K562 (cell line): Measurements from ENCODE around the gene MACF1. TPM values are rescaled to one million over a fixed set of nuclear protein-coding genes. Genes with fewer than 3 reads are reported as not detected.

Experiments
- ATAC-seq: fragments of 200-7000 bp; cut with Tn5 transposase; 3 replicates; pipeline ENCODE4 v1.9.1; 2020; ENCODE audit warnings: moderate library complexity
- BruUV-seq: library from RNA; stranded (reverse); fragments of 400-500 nt; replicated peaks from 2 replicates; lab custom pipeline; 2021; lab: Mats Ljungman, UMichigan
- CTCF ChIA-PET: fragments of 300-600 bp; formaldehyde crosslinking; extraction: SDS; loops from one replicate; lab custom pipeline; 2021; ENCODE audit warnings: low intra/inter-chr PET ratio; lab: Yijun Ruan, JAX
- POLR2A ChIA-PET: fragments of 300-600, 350-650 bp; sonication (Branson Sonifier 250); formaldehyde crosslinking; extraction: SDS; loops from one replicate; lab custom pipeline; 2021; ENCODE audit warnings: antibody characterized with exemption, inconsistent platforms; lab: Yijun Ruan, JAX
- DNase-seq, 4 experiments: peaks; one replicate each; pipeline versions ENCODE4 v3.0.0 to v3.0.0-alpha.2; 2011 to 2018; ENCODE audit warnings: low spot score in 3 of 4, mixed read lengths in 3 of 4; ENCODE audit errors: extremely low read depth in 1 of 4
- FAIRE-seq: peaks from 2 replicates; lab custom pipeline; 2011; peaks lifted over from hg19 to GRCh38; lab: Jason Lieb, UNC
- H2AFZ ChIP-seq: 2 replicates; pipeline ENCODE4 v1.6.0; 2011; ENCODE audit warnings: low read depth, low read length, control low read depth, inconsistent platforms
- H3K27ac ChIP-seq: fragments of 200-600 bp; 3 replicates; pipeline ENCODE4 v1.8.0; 2011; ENCODE audit warnings: low read depth, mild to moderate bottlenecking, control low read depth, inconsistent platforms, low read length, moderate library complexity, mixed read lengths; ENCODE audit errors: extremely low read depth
- H3K27me3 ChIP-seq, 2 experiments: fragments of 300-600 bp in 1 of 2; 2 replicates in 1 of 2; 3 replicates in 1 of 2; pipeline versions ENCODE4 v1.6.0 to v1.8.0; 2011; ENCODE audit warnings: inconsistent platforms in 2 of 2, low read length in 2 of 2, mild to moderate bottlenecking in 1 of 2, mixed read lengths in 1 of 2, moderate library complexity in 1 of 2; ENCODE audit not compliant: control insufficient read depth in 2 of 2, insufficient read depth in 2 of 2
- H3K36me3 ChIP-seq: fragments of 300-600 bp; 3 replicates; pipeline ENCODE4 v1.8.0; 2011; ENCODE audit warnings: mild to moderate bottlenecking, low read length, inconsistent platforms; ENCODE audit not compliant: control insufficient read depth, insufficient read depth
- H3K4me1 ChIP-seq, 2 experiments: fragments of 200-600 bp in 1 of 2; replicated peaks in 1 of 2; 2 replicates in 1 of 2; 3 replicates in 1 of 2; pipeline versions ENCODE4 v1.5.1 to v1.8.0; 2011; ENCODE audit warnings: inconsistent platforms in 2 of 2, low read length in 2 of 2, mild to moderate bottlenecking in 1 of 2, mixed read lengths in 1 of 2, moderate library complexity in 1 of 2; ENCODE audit not compliant: control insufficient read depth in 2 of 2, insufficient read depth in 2 of 2
- H3K4me2 ChIP-seq: 2 replicates; pipeline ENCODE4 v1.6.1; 2011; ENCODE audit warnings: low read length, control low read depth, inconsistent platforms, mixed read lengths; ENCODE audit not compliant: insufficient read depth
- H3K4me3 ChIP-seq: fragments of 200-600 bp; sonication (generic), shearing (Covaris generic); 2 replicates; pipeline ENCODE4 v1.5.1; 2016; ENCODE audit warnings: control low read depth, inconsistent platforms
- H3K79me2 ChIP-seq: fragments of 200-600 bp; 3 replicates; pipeline ENCODE4 v1.8.0; 2011; ENCODE audit warnings: low read length, inconsistent platforms; ENCODE audit not compliant: control insufficient read depth, insufficient read depth
- H3K9ac ChIP-seq, 2 experiments: 2 replicates each; pipeline versions ENCODE4 v1.6.0 to v1.6.1; 2011; ENCODE audit warnings: low read depth in 2 of 2, low read length in 2 of 2, control low read depth in 1 of 2, inconsistent platforms in 1 of 2, mild to moderate bottlenecking in 1 of 2, mixed read lengths in 1 of 2; ENCODE audit not compliant: insufficient read depth in 1 of 2
- H3K9me1 ChIP-seq: one replicate; pipeline ENCODE4 v1.6.0; 2011; ENCODE audit warnings: inconsistent platforms, mild to moderate bottlenecking, low read length, moderate library complexity; ENCODE audit not compliant: control insufficient read depth, insufficient read depth
- H3K9me3 ChIP-seq: replicated peaks from 2 replicates; pipeline ENCODE4 v1.5.1; 2011; ENCODE audit warnings: low read depth, low read length, inconsistent platforms; ENCODE audit not compliant: control insufficient read depth, insufficient read depth
- H4K20me1 ChIP-seq: replicated peaks from 2 replicates; pipeline ENCODE4 v1.6.1; 2011; ENCODE audit warnings: low read length, inconsistent platforms, mixed read lengths; ENCODE audit not compliant: control insufficient read depth, insufficient read depth
- ARID3A ChIP-seq: IDR thresholded peaks from 2 replicates; pipeline ENCODE4 v1.6.1; 2012; ENCODE audit warnings: low read depth, low read length, improper control_type of control experiment, borderline replicate concordance
- BMI1 ChIP-seq: fragments of 150-350 bp; IDR thresholded peaks from 2 replicates; pipeline ENCODE4 v1.6.1; 2014; ENCODE audit warnings: low read length
- DNMT1 ChIP-seq: fragments of 450-650 bp; IDR thresholded peaks from 2 replicates; pipeline ENCODE4 v1.6.1; 2016; ENCODE audit warnings: antibody characterized with exemption, mild to moderate bottlenecking
- GTF2A2 ChIP-seq: IDR thresholded peaks from 2 replicates; pipeline ENCODE4 v1.6.1; 2016; ENCODE audit warnings: mild to moderate bottlenecking, missing genetic modification characterization, missing compliant biosample characterization
- GTF2B ChIP-seq: IDR thresholded peaks from 2 replicates; pipeline ENCODE4 v1.6.1; 2011; ENCODE audit not compliant: insufficient read length; ENCODE audit errors: extremely low read depth
- KDM1A ChIP-seq, 2 experiments: fragments of 450-650 bp; IDR thresholded peaks; 2 replicates each; pipeline ENCODE4 v1.6.1; 2016; ENCODE audit warnings: mild to moderate bottlenecking in 2 of 2
- ZBTB43 ChIP-seq: sonication (generic); formaldehyde crosslinking; IDR thresholded peaks from 2 replicates; pipeline ENCODE4 v1.8.0; 2023; ENCODE audit warnings: mild to moderate bottlenecking, missing genetic modification reagents
- ZBTB49 ChIP-seq: sonication (generic); formaldehyde crosslinking; IDR thresholded peaks from 2 replicates; pipeline ENCODE4 v1.8.0; 2022; ENCODE audit warnings: missing genetic modification reagents, mild to moderate bottlenecking, borderline replicate concordance
- ZC3H11A ChIP-seq: IDR thresholded peaks from 2 replicates; pipeline ENCODE4 v1.6.1; 2012; ENCODE audit warnings: low read depth, low read length, improper control_type of control experiment
- ZFPM2 ChIP-seq: fragments of 250-450 bp; sonication (Bioruptor Pico); IDR thresholded peaks from 2 replicates; pipeline ENCODE4 v1.5.1; 2022; ENCODE audit warnings: mild to moderate bottlenecking
- WGBS: fragments of 100-300 bp; shearing (Covaris generic); methylation state at CpG from one replicate; pipeline ENCODE4 v1.1.6; 2016; ENCODE audit warnings: low coverage, mixed read lengths; ENCODE audit not compliant: insufficient coverage; ENCODE audit errors: missing lambda C conversion rate; 5-methylcytosine and 5-hydroxymethylcytosine counted together
- in situ Hi-C: fragments of 300-500 bp; cut with MboI; formaldehyde crosslinking; loops from 4 replicates; pipeline ENCODE4 v1.15.0; 2018; ENCODE audit warnings: inconsistent platforms, mixed read lengths
- intact Hi-C: fragments of 100-400 bp; cut with micrococcal nuclease; formaldehyde crosslinking; loops from 2 replicates; pipeline ENCODE4 v1.14.2; 2022
- polyA plus RNA-seq, 8 experiments: library from polyadenylated mRNA; depleted of rRNA in 4 of 8; stranded (reverse) in 5 of 8; unstranded in 3 of 8; fragments of >200 nt; fragmentation: Nextera tagmentation in 2 of 8; fragmentation: Illumina TruSeq in 1 of 8; extraction: Ambion mirVana in 2 of 8; extraction: Trizol in 1 of 8; gene quantifications; 2 replicates each; pipeline versions ENCODE4 v1.2.1 to v1.2.3, GENCODE V29; 2011 to 2014; ENCODE audit warnings: inconsistent platforms in 1 of 8, missing spikeins in 1 of 8
- total RNA-seq, 7 experiments: library from RNA; depleted of rRNA in 6 of 7; stranded (reverse); fragments of >200 nt in 6 of 7; fragmentation: Illumina TruSeq in 2 of 7; extraction: Trizol in 2 of 7; gene quantifications; 2 replicates each; pipeline versions ENCODE4 v1.2.1 to v1.2.3, GENCODE V29; 2011 to 2021; ENCODE audit warnings: low replicate concordance in 1 of 7

Gene MACF1
- total and polyA plus RNA-seq, 9 of the 15 experiments (the other 6 are each of a cell fraction or from before 2014, with no cell fraction given) = 13.2 to 232 (median 112) TPM

GRCh38 chr1:39435597-39435996 is 231.1 kb downstream of the MACF1 start:
- in situ Hi-C loops = no loop called here
- no peak for DNase-seq
- H3K27me3 ChIP-seq = no peaks in the 10 kb centered on the region
- no peak overlapping the region for H3K4me3 ChIP-seq
- CTCF ChIA-PET = no interaction called here
- no peak for TF ChIP-seq ZFPM2 (CRISPR knock-in tag)
- TF ChIP-seq GTF2B = no peak
- TF ChIP-seq ZBTB49 (CRISPR knock-in tag) = no peak
- no peak for TF ChIP-seq GTF2A2 (tag)
- TF ChIP-seq BMI1 = no peak
- no peak for TF ChIP-seq ZC3H11A
- TF ChIP-seq ZBTB43 (CRISPR knock-in tag) = no peak
- TF ChIP-seq ARID3A = no peak
- no peak for TF ChIP-seq DNMT1
- no peak for TF ChIP-seq KDM1A (IDR thresholded peaks at IDR 0.05)
- TF ChIP-seq, all 486 proteins: peak for 0
- POLR2A ChIA-PET = interaction anchor here (0.9 to 1.6 kb wide), 2 partner anchors 13 to 20 kb away, joined by 4 read pairs; no protein-coding TSS in a partner anchor
- FAIRE-seq (no peak), ATAC-seq (no peak)
- peaks cover 86% of the 10 kb centered on the region for H3K36me3 ChIP-seq
- no peaks in the 10 kb centered on the region for H3K9me3 ChIP-seq
- no peak overlapping the region for H2AFZ ChIP-seq
- WGBS = 99% methylated on average over 5 of the region's 5 CpGs
- no TSS peak for BruUV-seq
- no peaks in the 10 kb centered on the region for H3K79me2 ChIP-seq
- no peak overlapping the region for H3K9ac ChIP-seq
- intact Hi-C loops = no loop called here
- H3K4me2 ChIP-seq = no peak overlapping the region
- no peaks in the 10 kb centered on the region for H4K20me1 ChIP-seq
- no peaks in the 10 kb centered on the region for H3K4me1 ChIP-seq
- no peaks in the 10 kb centered on the region for H3K9me1 ChIP-seq
- H3K27ac ChIP-seq = no peak overlapping the region
